MCF 10A (cell line): ENCODE results near the gene RPL36A. TPM values are rescaled to one million over a fixed set of nuclear protein-coding genes. Genes with fewer than 3 reads are reported as not detected.

Source experiments
- BruUV-seq: library from RNA; stranded (reverse); fragments of 400-500 nt; replicated peaks from 2 replicates; lab custom pipeline; 2021; lab: Mats Ljungman, UMichigan
- CTCF ChIA-PET: fragments of 300-600 bp; sonication (Branson Sonifier 250); formaldehyde crosslinking; extraction: SDS; loops from one replicate; lab custom pipeline; 2021; ENCODE audit warnings: antibody characterized with exemption, inconsistent platforms; lab: Yijun Ruan, JAX
- POLR2A ChIA-PET: fragments of 300-600, 350-650 bp; sonication (Branson Sonifier 250); formaldehyde crosslinking; extraction: SDS; loops from one replicate; lab custom pipeline; 2020; ENCODE audit warnings: antibody characterized with exemption, inconsistent platforms; lab: Yijun Ruan, JAX
- DNase-seq: peaks from one replicate; pipeline ENCODE4 v3.0.0-alpha.2; 2018; ENCODE audit not compliant: unreplicated experiment
- H3K27ac Mint-ChIP-seq: one replicate; pipeline ENCODE4 v1.8.0; 2022; ENCODE audit warnings: mild to moderate bottlenecking, low read depth, mixed read lengths; ENCODE audit not compliant: unreplicated experiment
- H3K27me3 Mint-ChIP-seq: one replicate; pipeline ENCODE4 v1.8.0; 2022; ENCODE audit warnings: mixed read lengths; ENCODE audit not compliant: insufficient read depth, unreplicated experiment
- H3K36me3 Mint-ChIP-seq: one replicate; pipeline ENCODE4 v1.8.0; 2022; ENCODE audit warnings: mild to moderate bottlenecking, moderate library complexity, mixed read lengths; ENCODE audit not compliant: insufficient read depth, unreplicated experiment
- H3K4me1 Mint-ChIP-seq: one replicate; pipeline ENCODE4 v1.8.0; 2022; ENCODE audit warnings: mixed read lengths; ENCODE audit not compliant: insufficient read depth, unreplicated experiment
- H3K4me3 Mint-ChIP-seq: one replicate; pipeline ENCODE4 v1.8.0; 2022; ENCODE audit warnings: mild to moderate bottlenecking, moderate library complexity, mixed read lengths; ENCODE audit not compliant: unreplicated experiment
- H3K9me3 Mint-ChIP-seq: one replicate; pipeline ENCODE4 v1.8.0; 2022; ENCODE audit warnings: mixed read lengths; ENCODE audit not compliant: unreplicated experiment
- CTCF ChIP-seq: fragments of 200-600 bp; IDR thresholded peaks from one replicate; pipeline ENCODE4 v1.8.0; 2022; ENCODE audit warnings: antibody characterized with exemption, mild to moderate bottlenecking; ENCODE audit not compliant: unreplicated experiment
- intact Hi-C: fragments of 100-400 bp; cut with micrococcal nuclease; formaldehyde crosslinking; loops from 2 replicates; pipeline ENCODE4 v1.14.1; 2022
- total RNA-seq: library from RNA; stranded (reverse); gene quantifications from 2 replicates; pipeline ENCODE4 v1.2.3, GENCODE V29; 2022

Gene RPL36A
- total RNA-seq, 1 experiment from 2014 or later = 482 TPM

GRCh38 chrX:101411984-101412383 is 21.2 kb downstream of the RPL36A start:
- Mint-ChIP-seq H3K9me3 (no peaks in the 10 kb centered on the region), H3K4me1 (peaks cover 6% of the 10 kb centered on the region), H3K4me3 (no peak overlapping the region), H3K27ac (no peak overlapping the region), H3K27me3 (peaks cover 30% of the 10 kb centered on the region), H3K36me3 (peaks cover 34% of the 10 kb centered on the region)
- ChIA-PET POLR2A (no interaction called here), CTCF (interaction anchor here (0.9 to 1.1 kb wide), 2 partner anchors 14 to 48 kb away, joined by 3 to 5 read pairs; no protein-coding TSS in a partner anchor)
- intact Hi-C loops = no loop called here
- TF ChIP-seq CTCF = no peak
- no TSS peak for BruUV-seq
- DNase-seq = no peak

GRCh38 chrX:101415180-101416145 is 24.7 kb downstream of the RPL36A start:
- Mint-ChIP-seq H3K4me3 (no peak overlapping the region), H3K4me1 (peaks cover 3% of the 10 kb centered on the region), H3K9me3 (no peaks in the 10 kb centered on the region), H3K36me3 (peaks cover 26% of the 10 kb centered on the region), H3K27me3 (peaks cover 57% of the 10 kb centered on the region), H3K27ac (no peak overlapping the region)
- peak; percentile 50 for TF ChIP-seq CTCF
- ChIA-PET CTCF (interaction anchor here (0.6 to 3.7 kb wide), 25 partner anchors 8 to 728 kb away, joined by 3 to 28 read pairs (median 4); no protein-coding TSS in a partner anchor), POLR2A (interaction anchor here (1.1 kb wide), 1 partner anchor 47 kb away, joined by 3 read pairs; no protein-coding TSS in a partner anchor)
- intact Hi-C loops = loop anchor here (2.0 to 5.0 kb wide), 4 partner anchors 182 to 672 kb away; no protein-coding TSS in a partner anchor
- DNase-seq = peak; percentile 77
- no TSS peak for BruUV-seq

DNA sequence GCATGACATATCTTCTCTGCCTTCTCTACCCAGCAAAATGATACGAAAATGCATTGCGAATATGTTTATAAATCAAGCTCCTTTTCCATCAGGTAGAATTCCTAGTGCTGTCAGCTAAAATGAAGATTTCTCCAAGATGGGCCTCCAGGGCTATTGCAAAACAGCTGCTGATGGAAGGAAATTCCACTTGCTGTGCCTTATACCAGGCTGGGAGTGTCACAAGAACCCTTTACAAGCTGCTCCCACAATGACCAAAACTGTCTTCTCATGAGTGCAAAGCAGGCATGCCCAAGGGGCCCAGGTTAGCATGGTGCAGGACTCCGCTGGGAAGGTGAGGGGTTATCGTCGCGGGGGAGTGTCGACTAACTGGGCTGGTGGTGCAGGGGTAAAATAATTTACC is 25.9 kb downstream of the RPL36A start:
- Mint-ChIP-seq H3K9me3 (no peaks in the 10 kb centered on the region), H3K4me3 (no peak overlapping the region), H3K36me3 (peaks cover 23% of the 10 kb centered on the region), H3K27ac (no peak overlapping the region), H3K27me3 (peaks cover 69% of the 10 kb centered on the region), H3K4me1 (no peaks in the 10 kb centered on the region)
- ChIA-PET CTCF (interaction anchor here (0.6 to 3.7 kb wide), 12 partner anchors 11 to 729 kb away, joined by 3 to 28 read pairs (median 4); no protein-coding TSS in a partner anchor), POLR2A (no interaction called here)
- BruUV-seq = no TSS peak
- intact Hi-C loops = loop anchor here (5.0 kb wide), 2 partner anchors 181 to 671 kb away; no protein-coding TSS in a partner anchor
- TF ChIP-seq CTCF = no peak
- DNase-seq = no peak

- no peak for DNase-seq
- TF ChIP-seq CTCF = no peak
- ChIA-PET CTCF (interaction anchor here (0.6 to 3.7 kb wide), 11 partner anchors 11 to 495 kb away, joined by 3 to 28 read pairs (median 4); no protein-coding TSS in a partner anchor), POLR2A (no interaction called here)
- Mint-ChIP-seq H3K27me3 (peaks cover 69% of the 10 kb centered on the region), H3K27ac (no peak overlapping the region), H3K9me3 (no peaks in the 10 kb centered on the region), H3K36me3 (peaks cover 18% of the 10 kb centered on the region), H3K4me1 (no peaks in the 10 kb centered on the region), H3K4me3 (no peak overlapping the region)
- intact Hi-C loops = loop anchor here (5.0 kb wide), 2 partner anchors 180 to 670 kb away; no protein-coding TSS in a partner anchor
- BruUV-seq = no TSS peak
These were observed 26.4 kb downstream of the RPL36A start for GRCh38 chrX:101417190-101417589.
